GM23338 (cell line): ENCODE data around the gene BSND.
"Not testable (repeated sequence)": the region's sequence is repeated elsewhere in the genome, so short reads cannot be mapped to it uniquely, and the experiment has no call there.

ENCODE experiments used
- EZH2phosphoT487 ChIP-seq: fragments of 200-600 bp; sonication (generic); IDR thresholded peaks from one replicate; pipeline ENCODE4 v1.8.1; 2018; ENCODE audit warnings: antibody characterized with exemption; ENCODE audit not compliant: unreplicated experiment
- TF ChIP-seq, protein P1 (sequence below): fragments of 250-450 bp; sonication (Bioruptor Pico); IDR thresholded peaks from 2 replicates; pipeline ENCODE4 v1.5.0; 2020; ENCODE audit warnings: mild to moderate bottlenecking, moderate library complexity
- TF ChIP-seq, protein P2 (sequence below), 2 experiments: fragments of 200-600 bp in 1 of 2; sonication (generic) in 1 of 2; conservative IDR thresholded peaks; 2 replicates each; pipeline versions ENCODE4 v1.5.1 to v1.6.1; 2016 to 2017; ENCODE audit warnings: antibody characterized with exemption in 2 of 2, low read depth in 2 of 2, mild to moderate bottlenecking in 2 of 2, moderate library complexity in 1 of 2

DNA sequence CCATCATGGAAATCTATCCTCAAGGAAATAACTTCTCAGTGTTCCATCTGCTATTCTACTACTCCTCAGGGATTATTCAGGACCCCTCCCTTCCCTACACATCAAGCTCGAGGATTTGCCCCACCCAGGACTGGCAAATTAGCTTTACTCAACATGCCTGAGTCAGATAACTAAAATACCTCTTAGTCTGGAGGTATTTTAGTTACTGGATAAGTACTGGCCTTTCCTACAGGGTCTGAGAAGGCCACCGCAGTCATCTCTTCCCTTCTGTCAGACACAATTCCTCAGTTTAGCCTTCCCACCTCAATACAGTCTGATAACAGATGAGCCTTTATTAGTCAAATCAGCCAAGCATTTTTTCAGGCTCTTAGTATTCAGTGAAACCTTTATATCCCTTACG lies 27.9 kb downstream of the BSND start:
- TF ChIP-seq, protein P1, sequence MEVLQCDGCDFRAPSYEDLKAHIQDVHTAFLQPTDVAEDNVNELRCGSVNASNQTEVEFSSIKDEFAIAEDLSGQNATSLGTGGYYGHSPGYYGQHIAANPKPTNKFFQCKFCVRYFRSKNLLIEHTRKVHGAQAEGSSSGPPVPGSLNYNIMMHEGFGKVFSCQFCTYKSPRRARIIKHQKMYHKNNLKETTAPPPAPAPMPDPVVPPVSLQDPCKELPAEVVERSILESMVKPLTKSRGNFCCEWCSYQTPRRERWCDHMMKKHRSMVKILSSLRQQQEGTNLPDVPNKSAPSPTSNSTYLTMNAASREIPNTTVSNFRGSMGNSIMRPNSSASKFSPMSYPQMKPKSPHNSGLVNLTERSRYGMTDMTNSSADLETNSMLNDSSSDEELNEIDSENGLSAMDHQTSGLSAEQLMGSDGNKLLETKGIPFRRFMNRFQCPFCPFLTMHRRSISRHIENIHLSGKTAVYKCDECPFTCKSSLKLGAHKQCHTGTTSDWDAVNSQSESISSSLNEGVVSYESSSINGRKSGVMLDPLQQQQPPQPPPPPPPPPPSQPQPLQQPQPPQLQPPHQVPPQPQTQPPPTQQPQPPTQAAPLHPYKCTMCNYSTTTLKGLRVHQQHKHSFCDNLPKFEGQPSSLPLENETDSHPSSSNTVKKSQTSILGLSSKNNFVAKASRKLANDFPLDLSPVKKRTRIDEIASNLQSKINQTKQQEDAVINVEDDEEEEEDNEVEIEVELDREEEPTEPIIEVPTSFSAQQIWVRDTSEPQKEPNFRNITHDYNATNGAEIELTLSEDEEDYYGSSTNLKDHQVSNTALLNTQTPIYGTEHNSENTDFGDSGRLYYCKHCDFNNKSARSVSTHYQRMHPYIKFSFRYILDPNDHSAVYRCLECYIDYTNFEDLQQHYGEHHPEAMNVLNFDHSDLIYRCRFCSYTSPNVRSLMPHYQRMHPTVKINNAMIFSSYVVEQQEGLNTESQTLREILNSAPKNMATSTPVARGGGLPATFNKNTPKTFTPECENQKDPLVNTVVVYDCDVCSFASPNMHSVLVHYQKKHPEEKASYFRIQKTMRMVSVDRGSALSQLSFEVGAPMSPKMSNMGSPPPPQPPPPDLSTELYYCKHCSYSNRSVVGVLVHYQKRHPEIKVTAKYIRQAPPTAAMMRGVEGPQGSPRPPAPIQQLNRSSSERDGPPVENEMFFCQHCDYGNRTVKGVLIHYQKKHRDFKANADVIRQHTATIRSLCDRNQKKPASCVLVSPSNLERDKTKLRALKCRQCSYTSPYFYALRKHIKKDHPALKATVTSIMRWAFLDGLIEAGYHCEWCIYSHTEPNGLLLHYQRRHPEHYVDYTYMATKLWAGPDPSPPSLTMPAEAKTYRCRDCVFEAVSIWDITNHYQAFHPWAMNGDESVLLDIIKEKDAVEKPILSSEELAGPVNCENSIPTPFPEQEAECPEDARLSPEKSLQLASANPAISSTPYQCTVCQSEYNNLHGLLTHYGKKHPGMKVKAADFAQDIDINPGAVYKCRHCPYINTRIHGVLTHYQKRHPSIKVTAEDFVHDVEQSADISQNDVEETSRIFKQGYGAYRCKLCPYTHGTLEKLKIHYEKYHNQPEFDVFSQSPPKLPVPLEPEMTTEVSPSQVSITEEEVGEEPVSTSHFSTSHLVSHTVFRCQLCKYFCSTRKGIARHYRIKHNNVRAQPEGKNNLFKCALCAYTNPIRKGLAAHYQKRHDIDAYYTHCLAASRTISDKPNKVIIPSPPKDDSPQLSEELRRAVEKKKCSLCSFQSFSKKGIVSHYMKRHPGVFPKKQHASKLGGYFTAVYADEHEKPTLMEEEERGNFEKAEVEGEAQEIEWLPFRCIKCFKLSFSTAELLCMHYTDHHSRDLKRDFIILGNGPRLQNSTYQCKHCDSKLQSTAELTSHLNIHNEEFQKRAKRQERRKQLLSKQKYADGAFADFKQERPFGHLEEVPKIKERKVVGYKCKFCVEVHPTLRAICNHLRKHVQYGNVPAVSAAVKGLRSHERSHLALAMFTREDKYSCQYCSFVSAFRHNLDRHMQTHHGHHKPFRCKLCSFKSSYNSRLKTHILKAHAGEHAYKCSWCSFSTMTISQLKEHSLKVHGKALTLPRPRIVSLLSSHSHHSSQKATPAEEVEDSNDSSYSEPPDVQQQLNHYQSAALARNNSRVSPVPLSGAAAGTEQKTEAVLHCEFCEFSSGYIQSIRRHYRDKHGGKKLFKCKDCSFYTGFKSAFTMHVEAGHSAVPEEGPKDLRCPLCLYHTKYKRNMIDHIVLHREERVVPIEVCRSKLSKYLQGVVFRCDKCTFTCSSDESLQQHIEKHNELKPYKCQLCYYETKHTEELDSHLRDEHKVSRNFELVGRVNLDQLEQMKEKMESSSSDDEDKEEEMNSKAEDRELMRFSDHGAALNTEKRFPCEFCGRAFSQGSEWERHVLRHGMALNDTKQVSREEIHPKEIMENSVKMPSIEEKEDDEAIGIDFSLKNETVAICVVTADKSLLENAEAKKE (CRISPR knock-in tag), result not testable (repeated sequence)
- TF ChIP-seq, protein P2, sequence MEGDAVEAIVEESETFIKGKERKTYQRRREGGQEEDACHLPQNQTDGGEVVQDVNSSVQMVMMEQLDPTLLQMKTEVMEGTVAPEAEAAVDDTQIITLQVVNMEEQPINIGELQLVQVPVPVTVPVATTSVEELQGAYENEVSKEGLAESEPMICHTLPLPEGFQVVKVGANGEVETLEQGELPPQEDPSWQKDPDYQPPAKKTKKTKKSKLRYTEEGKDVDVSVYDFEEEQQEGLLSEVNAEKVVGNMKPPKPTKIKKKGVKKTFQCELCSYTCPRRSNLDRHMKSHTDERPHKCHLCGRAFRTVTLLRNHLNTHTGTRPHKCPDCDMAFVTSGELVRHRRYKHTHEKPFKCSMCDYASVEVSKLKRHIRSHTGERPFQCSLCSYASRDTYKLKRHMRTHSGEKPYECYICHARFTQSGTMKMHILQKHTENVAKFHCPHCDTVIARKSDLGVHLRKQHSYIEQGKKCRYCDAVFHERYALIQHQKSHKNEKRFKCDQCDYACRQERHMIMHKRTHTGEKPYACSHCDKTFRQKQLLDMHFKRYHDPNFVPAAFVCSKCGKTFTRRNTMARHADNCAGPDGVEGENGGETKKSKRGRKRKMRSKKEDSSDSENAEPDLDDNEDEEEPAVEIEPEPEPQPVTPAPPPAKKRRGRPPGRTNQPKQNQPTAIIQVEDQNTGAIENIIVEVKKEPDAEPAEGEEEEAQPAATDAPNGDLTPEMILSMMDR (conservative IDR thresholded peaks at IDR 0.05; ENCODE audit: low read depth in 2 of 2), result not testable (repeated sequence)
- TF ChIP-seq EZH2phosphoT487, result not testable (repeated sequence)
